H1 (cell line): Measurements from ENCODE around the gene P2RY14. TPM values are rescaled to one million over a fixed set of nuclear protein-coding genes. Genes with fewer than 3 reads are reported as not detected.

ENCODE experiments used
- CTCF ChIA-PET: fragments of 300-600 bp; sonication (Branson Sonifier 250); formaldehyde crosslinking; loops from one replicate; lab custom pipeline; 2021; ENCODE audit not compliant: partially characterized antibody; lab: Charles Lee
- POLR2A ChIA-PET: fragments of 300-600 bp; sonication (Branson Sonifier 250); formaldehyde crosslinking; loops from one replicate; lab custom pipeline; 2021; ENCODE audit warnings: inconsistent platforms; ENCODE audit not compliant: partially characterized antibody; lab: Charles Lee
- DNase-seq, 2 experiments: peaks; one replicate each; pipeline versions ENCODE4 v3.0.0 to v3.0.0-alpha.2; 2010 to 2022; ENCODE audit warnings: low spot score in 2 of 2, low read depth in 1 of 2, mixed read lengths in 1 of 2
- FAIRE-seq: peaks from 2 replicates; lab custom pipeline; 2011; peaks lifted over from hg19 to GRCh38; lab: Jason Lieb, UNC
- H2AFZ ChIP-seq: 2 replicates; pipeline ENCODE4 v1.8.1; 2012; ENCODE audit warnings: low read length, inconsistent platforms
- H2AK5ac ChIP-seq: 2 replicates; pipeline ENCODE4 v1.6.1; 2013; ENCODE audit warnings: low read depth, low read length
- H2BK120ac ChIP-seq: replicated peaks from 2 replicates; pipeline ENCODE3; 2013; ENCODE audit warnings: low read depth, low read length, inconsistent platforms
- H2BK12ac ChIP-seq: 2 replicates; pipeline ENCODE4 v1.6.1; 2013; ENCODE audit warnings: low read depth, low read length
- H2BK15ac ChIP-seq: 2 replicates; pipeline ENCODE4 v1.6.1; 2013; ENCODE audit warnings: low read length
- H2BK20ac ChIP-seq: 2 replicates; pipeline ENCODE4 v1.6.1; 2013; ENCODE audit warnings: low read length
- H2BK5ac ChIP-seq: 2 replicates; pipeline ENCODE4 v1.6.1; 2013; ENCODE audit warnings: low read depth, low read length
- H3K14ac ChIP-seq: 2 replicates; pipeline ENCODE4 v1.6.1; 2013; ENCODE audit warnings: inconsistent platforms; ENCODE audit not compliant: insufficient read length
- H3K18ac ChIP-seq: 2 replicates; pipeline ENCODE4 v1.6.1; 2013; ENCODE audit warnings: low read length; ENCODE audit errors: extremely low read depth
- H3K23ac ChIP-seq: 2 replicates; pipeline ENCODE4 v1.6.1; 2013; ENCODE audit warnings: inconsistent platforms; ENCODE audit not compliant: insufficient read length
- H3K23me2 ChIP-seq: 2 replicates; pipeline ENCODE4 v1.6.1; 2013; ENCODE audit warnings: low read depth, low read length
- H3K27ac ChIP-seq: 2 replicates; pipeline ENCODE4 v1.6.1; 2011; ENCODE audit warnings: low read depth, low read length, inconsistent platforms
- H3K27me3 ChIP-seq, 4 experiments: replicated peaks in 1 of 4; 1 replicate in 1 of 4; 2 replicates in 3 of 4; pipeline versions ENCODE4 v1.6.1 to v1.8.1; 2011 to 2013; ENCODE audit warnings: low read length in 3 of 4, mild to moderate bottlenecking in 3 of 4, inconsistent platforms in 2 of 4, mixed read lengths in 2 of 4, moderate library complexity in 1 of 4; ENCODE audit not compliant: control insufficient read depth in 3 of 4, insufficient read depth in 3 of 4; ENCODE audit errors: extremely low read depth in 1 of 4
- H3K36me3 ChIP-seq, 4 experiments: 2 replicates each; pipeline versions ENCODE4 v1.6.1 to v1.8.1; 2011 to 2013; ENCODE audit warnings: mild to moderate bottlenecking in 4 of 4, low read length in 3 of 4, moderate library complexity in 2 of 4, control low read depth in 1 of 4, inconsistent platforms in 1 of 4; ENCODE audit not compliant: insufficient read depth in 4 of 4, control insufficient read depth in 2 of 4
- H3K4ac ChIP-seq: replicated peaks from 2 replicates; pipeline ENCODE3; 2013; ENCODE audit warnings: low read length, low read depth, mixed read lengths, inconsistent platforms; ENCODE audit not compliant: insufficient read length
- H3K4me1 ChIP-seq, 4 experiments: replicated peaks in 1 of 4; 1 replicate in 1 of 4; 2 replicates in 3 of 4; pipeline versions ENCODE4 v1.6.1 to v1.8.1; 2011 to 2013; ENCODE audit warnings: low read length in 3 of 4, inconsistent platforms in 2 of 4, mixed read lengths in 1 of 4; ENCODE audit not compliant: insufficient read depth in 4 of 4, control insufficient read depth in 3 of 4
- H3K4me2 ChIP-seq, 2 experiments: 2 replicates each; pipeline versions ENCODE4 v1.6.1 to v1.8.1; 2011 to 2013; ENCODE audit warnings: low read depth in 2 of 2, low read length in 2 of 2, control low read depth in 1 of 2, inconsistent platforms in 1 of 2, mild to moderate bottlenecking in 1 of 2; ENCODE audit not compliant: insufficient read depth in 1 of 2
- H3K4me3 ChIP-seq, 4 experiments: fragments of 200-600, 300-600 bp in 1 of 4; sonication (generic), shearing (Covaris generic), sonication (Bioruptor Twin) in 1 of 4; 2 replicates each; pipeline versions ENCODE4 v1.5.1 to v1.8.1; 2011 to 2016; ENCODE audit warnings: low read length in 4 of 4, low read depth in 3 of 4, control low read depth in 2 of 4, inconsistent platforms in 2 of 4, mild to moderate bottlenecking in 2 of 4, mixed read lengths in 1 of 4, moderate library complexity in 1 of 4; ENCODE audit not compliant: insufficient read depth in 2 of 4; ENCODE audit errors: extremely low read depth in 1 of 4
- H3K56ac ChIP-seq: replicated peaks from 2 replicates; pipeline ENCODE3; 2013; ENCODE audit warnings: low read depth, mild to moderate bottlenecking, mixed read lengths, low read length, inconsistent platforms; ENCODE audit not compliant: insufficient read length
- H3K79me1 ChIP-seq: 2 replicates; pipeline ENCODE4 v1.6.1; 2013; ENCODE audit warnings: low read depth, low read length, control low read depth
- H3K79me2 ChIP-seq, 2 experiments: 2 replicates each; pipeline versions ENCODE4 v1.6.1 to v1.8.1; 2012 to 2013; ENCODE audit warnings: low read length in 2 of 2, mild to moderate bottlenecking in 2 of 2, inconsistent platforms in 1 of 2; ENCODE audit not compliant: insufficient read depth in 2 of 2, control insufficient read depth in 1 of 2
- H3K9ac ChIP-seq, 4 experiments: replicated peaks in 1 of 4; 1 replicate in 1 of 4; 2 replicates in 3 of 4; pipeline versions ENCODE4 v1.6.1 to v1.8.1; 2011 to 2013; ENCODE audit warnings: low read depth in 3 of 4, low read length in 3 of 4, control low read depth in 2 of 4, mild to moderate bottlenecking in 2 of 4, moderate library complexity in 2 of 4, inconsistent platforms in 1 of 4; ENCODE audit errors: extremely low read depth in 1 of 4
- H3K9me3 ChIP-seq, 2 experiments: 2 replicates each; pipeline versions ENCODE4 v1.6.1 to v1.8.1; 2012 to 2013; ENCODE audit warnings: mild to moderate bottlenecking in 2 of 2, moderate library complexity in 2 of 2, control low read depth in 1 of 2, inconsistent platforms in 1 of 2, low read depth in 1 of 2, low read length in 1 of 2, mixed read lengths in 1 of 2; ENCODE audit not compliant: insufficient read depth in 2 of 2
- H4K20me1 ChIP-seq, 2 experiments: replicated peaks in 1 of 2; 2 replicates each; pipeline versions ENCODE3 to v1.8.1; 2011 to 2013; ENCODE audit warnings: inconsistent platforms in 2 of 2, low read length in 2 of 2, mild to moderate bottlenecking in 1 of 2; ENCODE audit not compliant: insufficient read depth in 2 of 2, control insufficient read depth in 1 of 2
- H4K5ac ChIP-seq: 2 replicates; pipeline ENCODE4 v1.6.1; 2013; ENCODE audit warnings: low read length, low read depth, mixed read lengths, inconsistent platforms; ENCODE audit not compliant: insufficient read length
- H4K8ac ChIP-seq: 2 replicates; pipeline ENCODE4 v1.8.0; 2013; ENCODE audit warnings: mild to moderate bottlenecking, moderate library complexity, low read length, inconsistent platforms; ENCODE audit not compliant: insufficient read depth; ENCODE audit errors: extremely low read depth
- H4K91ac ChIP-seq: replicated peaks from 2 replicates; pipeline ENCODE3; 2013; ENCODE audit warnings: low read length, mixed read lengths, inconsistent platforms; ENCODE audit not compliant: insufficient read length
- CBX5 ChIP-seq: fragments of 300-800, 300-1000 bp; sonication (generic); IDR thresholded peaks from 2 replicates; pipeline ENCODE4 v1.7.1; 2016; ENCODE audit warnings: antibody characterized with exemption, low read length, low read depth
- WGBS, 2 experiments: shearing (Covaris generic) in 1 of 2; methylation state at CpG; one replicate each; pipeline versions ENCODE4 v1.1.6 to v1.1.7; 2013 to 2015; ENCODE audit warnings: low lambda C conversion rate in 2 of 2, mixed read lengths in 2 of 2, inconsistent platforms in 1 of 2, low coverage in 1 of 2, missing lambda C conversion rate in 1 of 2; ENCODE audit not compliant: insufficient replicate concordance in 2 of 2, insufficient coverage in 1 of 2, insufficient read length in 1 of 2; ENCODE audit errors: extremely low coverage in 1 of 2, missing lambda C conversion rate in 1 of 2; 5-methylcytosine and 5-hydroxymethylcytosine counted together
- polyA plus RNA-seq, 7 experiments: library from polyadenylated mRNA; depleted of rRNA in 3 of 7; stranded (reverse) in 5 of 7; unstranded in 2 of 7; fragments of >200 nt in 5 of 7; fragments of 200-250 nt in 2 of 7; gene quantifications; 1 replicate in 5 of 7; 2 replicates in 1 of 7; 4 replicates in 1 of 7; pipeline versions ENCODE4 v1.2.1 to v1.2.3, GENCODE V29; 2011 to 2013; ENCODE audit warnings: missing spikeins in 2 of 7, mixed read lengths in 2 of 7
- total RNA-seq: library from RNA; stranded (reverse); fragmentation: NEBNext Ultra II Directional; extraction: Animal tissue kit (Norgen Biotek cat#: 25700); gene quantifications from 2 replicates; pipeline ENCODE4 v1.2.1, GENCODE V29; 2021

P2RY14 gene
- total and polyA plus RNA-seq, 2 of the 8 experiments (the other 6 are each of a cell fraction or from before 2014, with no cell fraction given) = not detected

DNA sequence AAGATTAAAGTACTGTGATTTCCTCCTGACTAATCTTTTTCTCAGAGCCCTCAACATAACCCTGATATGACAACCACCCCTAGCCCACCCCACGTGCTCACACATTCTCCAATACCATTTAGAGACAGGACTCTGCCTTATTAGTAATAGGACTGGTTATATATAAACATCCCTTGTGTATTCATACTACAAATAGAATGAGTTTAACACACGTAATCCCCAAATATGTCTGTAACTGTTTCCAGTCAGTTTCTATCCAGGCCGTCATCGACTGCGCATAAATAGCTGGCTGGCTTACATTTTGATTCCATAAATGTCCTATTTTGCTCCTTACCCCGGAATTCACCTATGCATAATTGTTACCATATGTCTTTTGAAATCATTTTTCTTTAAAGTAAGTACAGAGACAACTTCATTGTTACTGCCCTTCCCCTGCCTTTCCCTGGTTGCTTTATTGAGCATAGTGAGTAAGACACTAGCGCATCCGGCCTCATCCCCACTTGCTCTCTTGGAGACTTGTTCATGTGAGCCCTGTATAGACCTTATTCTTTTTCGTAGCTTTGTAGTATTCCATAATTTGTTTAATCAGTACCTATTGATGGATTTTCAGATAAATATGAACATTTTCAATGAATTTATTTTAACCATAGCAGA lies 3.5 kb upstream of the P2RY14 start:
- CTCF ChIA-PET = interaction anchor here (0.7 to 9.3 kb wide), 17 partner anchors 10 to 637 kb away, joined by 3 to 155 read pairs (median 3); partner anchors contain the start of gene GPR171
- H3K23me2 ChIP-seq = no peaks in the 10 kb centered on the region
- H3K18ac ChIP-seq = no peak overlapping the region
- no peak overlapping the region for H2AFZ ChIP-seq
- no peak overlapping the region for H4K91ac ChIP-seq
- no peak overlapping the region for H2BK15ac ChIP-seq
- DNase-seq (no peak), FAIRE-seq (no peak)
- H3K27me3 ChIP-seq = no peaks in the 10 kb centered on the region
- H4K20me1 ChIP-seq = peaks cover 0 to 1% of the 10 kb centered on the region in 2 experiments
- H2BK12ac ChIP-seq = no peak overlapping the region
- no peak overlapping the region for H2AK5ac ChIP-seq
- POLR2A ChIA-PET = no interaction called here
- WGBS, 2 experiments = 94% methylated on average over 9 of the region's 9 CpGs; no CpG with 5 or more reads in 1 of the 2 experiments
- no peak overlapping the region for H3K27ac ChIP-seq
- no peak overlapping the region for H4K8ac ChIP-seq
- no peaks in the 10 kb centered on the region for H3K36me3 ChIP-seq
- H4K5ac ChIP-seq = no peak overlapping the region
- no peak overlapping the region for H2BK120ac ChIP-seq
- H3K4me2 ChIP-seq = no peak overlapping the region
- H3K14ac ChIP-seq = no peak overlapping the region
- H3K4ac ChIP-seq = no peak overlapping the region
- H2BK20ac ChIP-seq = no peak overlapping the region
- no peaks in the 10 kb centered on the region for H3K9me3 ChIP-seq
- H3K4me1 ChIP-seq = no peaks in the 10 kb centered on the region; a peak in 1 of 7 replicates
- H3K4me3 ChIP-seq = no peak overlapping the region
- no peak overlapping the region for H3K9ac ChIP-seq
- TF ChIP-seq CBX5 = no peak
- TF ChIP-seq, all 59 proteins: peak for 0
- no peak overlapping the region for H3K56ac ChIP-seq
- no peaks in the 10 kb centered on the region for H3K79me1 ChIP-seq
- no peak overlapping the region for H3K23ac ChIP-seq
- no peak overlapping the region for H2BK5ac ChIP-seq
- H3K79me2 ChIP-seq = no peaks in the 10 kb centered on the region
